ENCODE results near the gene BTBD10.

- TF ChIP-seq CTCF (conservative IDR thresholded peaks at IDR 0.05; ENCODE audit: low read depth, low read length) (no peak), EZH2 (IDR thresholded peaks at IDR 0.05; ENCODE audit: low read length, unreplicated experiment) (no peak), EZH2phosphoT487 (IDR thresholded peaks at IDR 0.05; ENCODE audit: borderline replicate concordance, low read length) (no peak)
Observed at GRCh38 chr11:13349046-13349445, 114.0 kb downstream of the BTBD10 start.

Data from PC-3 (cell line).